Measurements from ENCODE around the gene IAH1. TPM values are rescaled to one million over a fixed set of nuclear protein-coding genes. Genes with fewer than 3 reads are reported as not detected.

The IAH1 gene
- total RNA-seq, 1 donor from 2014 or later: 24.4 TPM

DNA sequence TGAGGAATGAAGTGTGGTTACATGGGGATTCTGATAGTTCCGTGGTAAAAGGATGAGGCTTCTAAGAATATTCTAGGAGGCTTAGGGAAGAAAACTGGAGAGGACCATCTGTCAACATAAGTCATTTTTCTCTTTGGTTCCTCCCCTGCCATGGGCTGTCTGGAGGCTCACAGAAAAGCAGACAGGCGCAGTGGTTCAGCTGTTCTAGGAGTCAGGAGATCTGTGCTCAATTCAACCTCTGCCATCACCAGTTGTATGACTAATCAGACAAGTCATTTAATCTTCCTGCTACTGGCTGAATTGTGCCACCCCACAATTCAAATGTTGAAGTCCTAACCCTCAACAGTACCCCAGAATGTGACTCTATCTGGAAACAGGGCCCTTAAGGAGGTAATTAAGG lies 44.9 kb downstream of the IAH1 start:
- H3K4me1 Mint-ChIP-seq (ENCODE audit: low read depth, unreplicated experiment): no peaks in the 10 kb centered on the region
- H3K27ac Mint-ChIP-seq (ENCODE audit: unreplicated experiment): no peak overlapping the region
- DNase-seq: no peak
- no peak overlapping the region for H3K4me3 Mint-ChIP-seq (ENCODE audit: unreplicated experiment)
- TF ChIP-seq, protein P1, sequence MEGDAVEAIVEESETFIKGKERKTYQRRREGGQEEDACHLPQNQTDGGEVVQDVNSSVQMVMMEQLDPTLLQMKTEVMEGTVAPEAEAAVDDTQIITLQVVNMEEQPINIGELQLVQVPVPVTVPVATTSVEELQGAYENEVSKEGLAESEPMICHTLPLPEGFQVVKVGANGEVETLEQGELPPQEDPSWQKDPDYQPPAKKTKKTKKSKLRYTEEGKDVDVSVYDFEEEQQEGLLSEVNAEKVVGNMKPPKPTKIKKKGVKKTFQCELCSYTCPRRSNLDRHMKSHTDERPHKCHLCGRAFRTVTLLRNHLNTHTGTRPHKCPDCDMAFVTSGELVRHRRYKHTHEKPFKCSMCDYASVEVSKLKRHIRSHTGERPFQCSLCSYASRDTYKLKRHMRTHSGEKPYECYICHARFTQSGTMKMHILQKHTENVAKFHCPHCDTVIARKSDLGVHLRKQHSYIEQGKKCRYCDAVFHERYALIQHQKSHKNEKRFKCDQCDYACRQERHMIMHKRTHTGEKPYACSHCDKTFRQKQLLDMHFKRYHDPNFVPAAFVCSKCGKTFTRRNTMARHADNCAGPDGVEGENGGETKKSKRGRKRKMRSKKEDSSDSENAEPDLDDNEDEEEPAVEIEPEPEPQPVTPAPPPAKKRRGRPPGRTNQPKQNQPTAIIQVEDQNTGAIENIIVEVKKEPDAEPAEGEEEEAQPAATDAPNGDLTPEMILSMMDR (IDR thresholded peaks at IDR 0.05; ENCODE audit: partially characterized antibody, unreplicated experiment): no peak
- no peaks in the 10 kb centered on the region for H3K27me3 Mint-ChIP-seq (ENCODE audit: unreplicated experiment)
- H3K36me3 Mint-ChIP-seq (ENCODE audit: unreplicated experiment): peaks cover 5% of the 10 kb centered on the region
- H3K9me3 Mint-ChIP-seq (ENCODE audit: unreplicated experiment): no peaks in the 10 kb centered on the region

DNA sequence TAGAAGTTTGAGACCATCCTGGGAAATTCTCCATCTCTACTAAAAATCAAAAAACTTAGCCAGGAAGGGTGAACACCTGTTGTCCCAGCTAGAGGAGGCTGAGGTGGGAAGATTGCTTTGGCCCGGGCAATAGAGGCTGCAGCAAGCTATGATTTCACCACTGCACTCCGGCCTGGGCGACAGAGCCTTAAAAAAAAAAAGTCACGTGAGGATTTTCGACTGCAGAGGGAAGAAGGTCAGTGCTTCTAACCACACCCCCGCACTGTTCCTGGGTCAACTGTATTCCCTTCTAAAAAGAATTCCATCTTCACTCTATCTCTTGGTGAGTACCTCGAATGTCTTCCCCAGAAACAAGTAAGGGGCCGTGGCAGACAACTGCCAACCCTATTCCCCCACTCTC lies 49.9 kb downstream of the IAH1 start:
- no peak overlapping the region for H3K4me3 Mint-ChIP-seq (ENCODE audit: unreplicated experiment)
- peaks cover 5% of the 10 kb centered on the region for H3K36me3 Mint-ChIP-seq (ENCODE audit: unreplicated experiment)
- TF ChIP-seq, protein P1 (IDR thresholded peaks at IDR 0.05; ENCODE audit: partially characterized antibody, unreplicated experiment): no peak
- H3K27me3 Mint-ChIP-seq (ENCODE audit: unreplicated experiment): no peaks in the 10 kb centered on the region
- no peak for DNase-seq
- H3K27ac Mint-ChIP-seq (ENCODE audit: unreplicated experiment): no peak overlapping the region
- no peaks in the 10 kb centered on the region for H3K4me1 Mint-ChIP-seq (ENCODE audit: low read depth, unreplicated experiment)
- H3K9me3 Mint-ChIP-seq (ENCODE audit: unreplicated experiment): no peaks in the 10 kb centered on the region

DNA sequence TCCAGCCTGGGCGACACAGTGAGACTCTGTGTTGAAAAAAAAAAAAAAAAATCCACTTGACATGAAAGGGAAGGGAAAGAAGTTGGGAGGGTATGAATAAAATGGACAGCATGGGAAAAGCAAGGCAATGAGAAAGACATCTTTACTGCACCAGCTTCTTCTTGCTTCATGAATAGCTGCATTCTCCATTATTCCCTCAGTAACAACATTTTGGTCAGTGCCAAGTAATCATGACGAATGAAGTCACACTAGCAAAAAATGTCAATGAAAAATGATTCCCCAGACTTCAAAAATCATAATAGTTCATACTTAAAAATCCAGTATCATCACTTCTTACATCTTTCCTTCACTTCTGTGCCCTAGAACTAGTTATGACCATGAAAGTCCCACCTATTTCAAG lies 50.9 kb downstream of the IAH1 start:
- Mint-ChIP-seq H3K4me3 (ENCODE audit: unreplicated experiment) (no peak overlapping the region), H3K27me3 (ENCODE audit: unreplicated experiment) (no peaks in the 10 kb centered on the region), H3K27ac (ENCODE audit: unreplicated experiment) (no peak overlapping the region), H3K36me3 (ENCODE audit: unreplicated experiment) (peaks cover 3% of the 10 kb centered on the region), H3K9me3 (ENCODE audit: unreplicated experiment) (no peaks in the 10 kb centered on the region), H3K4me1 (ENCODE audit: low read depth, unreplicated experiment) (no peaks in the 10 kb centered on the region)
- TF ChIP-seq, protein P1 (IDR thresholded peaks at IDR 0.05; ENCODE audit: partially characterized antibody, unreplicated experiment): no peak
- no peak for DNase-seq

DNA sequence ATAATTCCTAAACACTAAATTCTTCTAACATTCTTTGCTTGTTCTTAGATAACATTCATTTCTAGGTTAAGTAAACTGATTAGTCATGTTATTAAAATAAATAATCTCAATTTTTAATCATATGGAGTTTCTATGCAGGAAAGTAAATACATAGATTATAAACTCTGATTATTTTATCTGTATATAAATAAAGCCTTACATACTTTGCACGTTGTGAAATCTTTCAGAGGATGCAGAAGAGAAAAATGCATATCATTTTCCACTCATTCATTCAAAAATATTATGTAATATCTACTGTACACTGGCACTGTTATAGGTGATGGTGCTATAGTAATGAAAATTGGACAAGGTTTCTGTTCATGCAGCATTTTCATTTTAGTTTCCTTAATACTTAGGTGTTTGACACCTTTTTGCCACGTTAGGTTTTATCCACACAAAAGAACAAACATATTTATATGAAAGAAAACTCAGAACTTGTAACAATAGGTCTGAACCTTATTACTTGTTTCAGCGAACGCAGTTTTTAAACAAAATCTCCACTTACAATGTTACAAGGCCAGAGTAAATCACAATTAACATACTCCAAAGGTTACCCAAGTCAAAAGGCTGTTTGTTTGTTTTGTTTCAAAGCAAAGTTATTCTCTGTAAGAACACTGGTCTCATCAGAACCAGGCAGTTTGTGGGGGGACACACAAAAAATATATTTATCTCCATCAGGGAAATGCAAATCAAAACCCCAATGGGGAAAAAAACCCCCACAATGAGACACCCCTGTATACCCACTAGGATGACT lies 53.8 kb downstream of the IAH1 start:
- H3K27ac Mint-ChIP-seq (ENCODE audit: unreplicated experiment): no peak overlapping the region
- no peaks in the 10 kb centered on the region for H3K9me3 Mint-ChIP-seq (ENCODE audit: unreplicated experiment)
- TF ChIP-seq, protein P1 (IDR thresholded peaks at IDR 0.05; ENCODE audit: partially characterized antibody, unreplicated experiment): no peak
- no peaks in the 10 kb centered on the region for H3K36me3 Mint-ChIP-seq (ENCODE audit: unreplicated experiment)
- no peak for DNase-seq
- no peaks in the 10 kb centered on the region for H3K4me1 Mint-ChIP-seq (ENCODE audit: low read depth, unreplicated experiment)
- H3K4me3 Mint-ChIP-seq (ENCODE audit: unreplicated experiment): no peak overlapping the region
- H3K27me3 Mint-ChIP-seq (ENCODE audit: unreplicated experiment): no peaks in the 10 kb centered on the region

DNA sequence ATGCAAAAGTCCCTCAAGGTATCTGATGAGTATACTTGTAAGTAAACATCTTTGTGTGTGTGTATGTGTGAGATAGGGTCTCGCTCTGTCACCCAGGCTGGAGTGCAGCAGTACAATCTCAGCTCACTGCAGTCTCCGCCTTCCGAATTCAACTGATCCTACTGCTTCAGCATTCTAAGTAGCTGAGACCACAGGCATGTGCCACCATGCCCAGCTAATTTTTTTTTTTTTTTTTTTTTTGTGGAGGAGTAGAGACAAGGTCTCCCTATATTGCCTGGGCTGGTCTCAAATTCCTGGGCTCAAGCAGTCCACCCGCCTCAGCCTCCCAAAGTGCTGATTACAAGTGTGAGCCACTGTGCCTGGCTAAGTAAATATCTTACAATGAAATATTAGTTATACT lies 58.1 kb downstream of the IAH1 start:
- TF ChIP-seq, protein P1 (IDR thresholded peaks at IDR 0.05; ENCODE audit: partially characterized antibody, unreplicated experiment): no peak
- Mint-ChIP-seq H3K4me3 (ENCODE audit: unreplicated experiment) (no peak overlapping the region), H3K27me3 (ENCODE audit: unreplicated experiment) (no peaks in the 10 kb centered on the region), H3K9me3 (ENCODE audit: unreplicated experiment) (no peaks in the 10 kb centered on the region), H3K4me1 (ENCODE audit: low read depth, unreplicated experiment) (no peaks in the 10 kb centered on the region), H3K27ac (ENCODE audit: unreplicated experiment) (no peak overlapping the region), H3K36me3 (ENCODE audit: unreplicated experiment) (no peaks in the 10 kb centered on the region)
- no peak for DNase-seq
